HepG2 (cell line): ENCODE measurements around the gene PDLIM4. TPM values are rescaled to one million over a fixed set of nuclear protein-coding genes. Genes with fewer than 3 reads are reported as not detected.

Source experiments
- ATF3 ChIP-seq: sonication (generic); formaldehyde crosslinking; IDR thresholded peaks from 2 replicates; pipeline ENCODE4 v1.4.0; 2020; ENCODE audit warnings: missing genetic modification reagents
- HNF4G ChIP-seq, 2 experiments: sonication (generic) in 1 of 2; formaldehyde crosslinking in 1 of 2; IDR thresholded peaks; 2 replicates each; pipeline versions ENCODE4 v1.4.0 to v1.6.1; 2011 to 2020; ENCODE audit warnings: borderline replicate concordance in 2 of 2, low read depth in 2 of 2, mild to moderate bottlenecking in 2 of 2, low read length in 1 of 2, missing genetic modification reagents in 1 of 2, moderate library complexity in 1 of 2
- IRF2 ChIP-seq: IDR thresholded peaks from 2 replicates; pipeline ENCODE4 v1.6.1; 2018; ENCODE audit warnings: missing genetic modification reagents, missing compliant biosample characterization
- KLF9 ChIP-seq: IDR thresholded peaks from 2 replicates; pipeline ENCODE4 v1.6.1; 2016; ENCODE audit warnings: low read depth
- PAWR ChIP-seq: sonication (generic); formaldehyde crosslinking; IDR thresholded peaks from 2 replicates; pipeline ENCODE4 v1.4.0; 2020; ENCODE audit warnings: missing genetic modification reagents, mild to moderate bottlenecking, borderline replicate concordance
- RXRA ChIP-seq: sonication (generic); formaldehyde crosslinking; IDR thresholded peaks from 2 replicates; pipeline ENCODE4 v1.5.1; 2020; ENCODE audit warnings: missing genetic modification reagents
- SPEN ChIP-seq: sonication (generic); formaldehyde crosslinking; IDR thresholded peaks from 2 replicates; pipeline ENCODE4 v1.5.1; 2020; ENCODE audit warnings: low read depth, mild to moderate bottlenecking, missing genetic modification reagents
- XBP1 ChIP-seq: sonication (generic); formaldehyde crosslinking; IDR thresholded peaks from 2 replicates; pipeline ENCODE4 v1.5.0; 2020; ENCODE audit warnings: missing genetic modification reagents
- ZBTB10 ChIP-seq: sonication (generic); formaldehyde crosslinking; IDR thresholded peaks from 2 replicates; pipeline ENCODE4 v1.4.0; 2020; ENCODE audit warnings: missing genetic modification reagents, borderline replicate concordance
- ZBTB7B ChIP-seq: sonication (generic); formaldehyde crosslinking; IDR thresholded peaks from 2 replicates; pipeline ENCODE4 v1.4.0; 2020; ENCODE audit warnings: missing genetic modification reagents
- ZMAT3 ChIP-seq: sonication (generic); formaldehyde crosslinking; conservative IDR thresholded peaks from 2 replicates; pipeline ENCODE4 v1.7.0; 2021; ENCODE audit warnings: missing genetic modification reagents
- ZMAT5 ChIP-seq: sonication (generic); formaldehyde crosslinking; IDR thresholded peaks from 2 replicates; pipeline ENCODE4 v1.5.0; 2020; ENCODE audit warnings: mild to moderate bottlenecking, low read depth, missing genetic modification reagents, borderline replicate concordance
- ZNF335 ChIP-seq: sonication (generic); formaldehyde crosslinking; IDR thresholded peaks from 2 replicates; pipeline ENCODE4 v1.4.0; 2020; ENCODE audit warnings: missing genetic modification reagents
- ZNF431 ChIP-seq: sonication (generic); formaldehyde crosslinking; IDR thresholded peaks from 2 replicates; pipeline ENCODE4 v1.9.0; 2022; ENCODE audit warnings: missing genetic modification reagents, low read depth, mild to moderate bottlenecking, borderline replicate concordance
- ZNF460 ChIP-seq: sonication (generic); formaldehyde crosslinking; IDR thresholded peaks from 2 replicates; pipeline ENCODE4 v1.5.1; 2020; ENCODE audit warnings: missing genetic modification reagents, mild to moderate bottlenecking, borderline replicate concordance
- ZNF577 ChIP-seq: sonication (generic); formaldehyde crosslinking; IDR thresholded peaks from 2 replicates; pipeline ENCODE4 v1.4.0; 2020; ENCODE audit warnings: mild to moderate bottlenecking, low read depth, missing genetic modification reagents, borderline replicate concordance
- ZNF629 ChIP-seq: sonication (generic); formaldehyde crosslinking; conservative IDR thresholded peaks from 2 replicates; pipeline ENCODE4 v1.5.0; 2020; ENCODE audit warnings: missing genetic modification reagents
- ZNF646 ChIP-seq: sonication (generic); formaldehyde crosslinking; IDR thresholded peaks from 2 replicates; pipeline ENCODE4 v1.9.0; 2021; ENCODE audit warnings: mild to moderate bottlenecking, missing genetic modification reagents
- ZNF777 ChIP-seq: sonication (generic); formaldehyde crosslinking; IDR thresholded peaks from 2 replicates; pipeline ENCODE4 v1.4.0; 2020; ENCODE audit warnings: missing genetic modification reagents
- polyA plus RNA-seq, 8 experiments: library from polyadenylated mRNA; depleted of rRNA in 3 of 8; stranded (reverse) in 7 of 8; unstranded in 1 of 8; fragments of >200 nt; fragmentation: Illumina TruSeq in 4 of 8; extraction: Trizol in 4 of 8; gene quantifications; 2 replicates each; pipeline versions ENCODE4 v1.2.1 to v1.2.3, GENCODE V29; 2011 to 2016; ENCODE audit warnings: low read depth in 4 of 8, missing spikeins in 1 of 8, mixed read lengths in 1 of 8; ENCODE audit not compliant: insufficient read depth in 1 of 8
- total RNA-seq, 5 experiments: library from RNA; depleted of rRNA; stranded (reverse); fragments of >200 nt; fragmentation: Illumina TruSeq; extraction: Trizol; gene quantifications; 2 replicates each; pipeline ENCODE4 v1.2.3, GENCODE V29; 2016; ENCODE audit warnings: low read depth in 1 of 5

The PDLIM4 gene
- total and polyA plus RNA-seq, 2 of the 13 experiments (the other 11 are each of a cell fraction or from before 2014, with no cell fraction given): 1.1 to 2.3 TPM

- TF ChIP-seq ZNF460 (CRISPR knock-in tag) (no peak; the same call in 1 of the 2 replicates), ZMAT5 (CRISPR knock-in tag) (no peak), ZNF335 (peak; percentile 26; the same call in 1 of the 2 replicates), RXRA (CRISPR knock-in tag) (peak; percentile 77), ZNF629 (0 out of 2 replicates have a peak, but pooled peaks have one; percentile 5), PAWR (no peak), HNF4G (IDR thresholded peaks at IDR 0.05; ENCODE audit: borderline replicate concordance, low read depth, low read length) (no peak), HNF4G (CRISPR knock-in tag; IDR thresholded peaks at IDR 0.05; ENCODE audit: borderline replicate concordance, low read depth) (peak; percentile 13; the same call in 1 of the 2 replicates), ZNF646 (CRISPR knock-in tag) (no peak), ATF3 (CRISPR knock-in tag) (peak; percentile 54; the same call in 1 of the 2 replicates), IRF2 (CRISPR knock-in tag) (peak; percentile 48; the same call in 1 of the 2 replicates), ZMAT3 (CRISPR knock-in tag) (0 out of 2 replicates have a peak, but pooled peaks have one; percentile 82), ZNF777 (CRISPR knock-in tag) (no peak; the same call in 1 of the 2 replicates), ZBTB10 (CRISPR knock-in tag) (no peak), XBP1 (CRISPR knock-in tag) (peak; percentile 69; the same call in 1 of the 2 replicates), ZBTB7B (CRISPR knock-in tag) (peak; percentile 79), ZNF577 (CRISPR knock-in tag) (no peak), ZNF431 (CRISPR knock-in tag) (peak; percentile 84; the same call in 1 of the 2 replicates), SPEN (CRISPR knock-in tag) (peak; percentile 68; the same call in 1 of the 2 replicates), KLF9 (peak; percentile 85; the same call in 1 of the 2 replicates)
Measured at GRCh38 chr5:132293992-132294727, 36.7 kb downstream of the PDLIM4 start, which contains the start of gene SLC22A4 (continued).
